A549 (cell line): ENCODE measurements around the gene ADAMTS2. TPM values are rescaled to one million over a fixed set of nuclear protein-coding genes. Genes with fewer than 3 reads are reported as not detected.

Experiments used
- ATAC-seq, 2 experiments: fragments of 200-7000 bp in 1 of 2; fragments of >200 bp in 1 of 2; cut with Nextera tagmentation in 1 of 2; cut with Tn5 transposase in 1 of 2; 3 replicates each; pipeline versions ENCODE4 v1.8.0 to v1.9.1; 2018 to 2020; ENCODE audit warnings: mild to moderate bottlenecking in 1 of 2, moderate library complexity in 1 of 2
- CTCF ChIA-PET: fragments of 300-600 bp; sonication (Branson Sonifier 250); formaldehyde crosslinking; extraction: SDS; loops from one replicate; lab custom pipeline; 2021; ENCODE audit warnings: antibody characterized with exemption, inconsistent platforms; lab: Yijun Ruan, JAX
- POLR2A ChIA-PET: fragments of 350-600 bp; formaldehyde crosslinking; extraction: SDS; loops from one replicate; lab custom pipeline; 2021; ENCODE audit warnings: antibody characterized with exemption, inconsistent platforms; lab: Yijun Ruan, JAX
- DNase-seq, 2 experiments: peaks; one replicate each; pipeline versions ENCODE4 v3.0.0 to v3.0.0-alpha.2; 2011 to 2016; ENCODE audit warnings: low read depth in 1 of 2, low spot score in 1 of 2
- FAIRE-seq: peaks from 2 replicates; lab custom pipeline; 2011; peaks lifted over from hg19 to GRCh38; lab: Jason Lieb, UNC
- H3K27ac ChIP-seq, 2 experiments: fragments of >200 bp; sonication (Bioruptor Twin); formaldehyde crosslinking; 3 replicates each; pipeline ENCODE4 v1.5.1; 2016 to 2017
- H3K4me1 ChIP-seq: fragments of >200 bp; sonication (Bioruptor Twin); formaldehyde crosslinking; 3 replicates; pipeline ENCODE4 v1.6.1; 2016
- H3K4me2 ChIP-seq: fragments of >200 bp; sonication (Bioruptor Twin); formaldehyde crosslinking; 3 replicates; pipeline ENCODE4 v1.6.1; 2016
- H3K4me3 ChIP-seq: fragments of >200 bp; sonication (Bioruptor Twin); formaldehyde crosslinking; 3 replicates; pipeline ENCODE4 v1.5.1; 2016
- H3K9me3 ChIP-seq: fragments of >200 bp; sonication (Bioruptor Twin); formaldehyde crosslinking; 3 replicates; pipeline ENCODE4 v1.6.1; 2016
- BCL3 ChIP-seq: fragments of >200 bp; sonication (Bioruptor Twin); formaldehyde crosslinking; IDR thresholded peaks from 3 replicates; pipeline ENCODE4 v1.6.1; 2016
- CBX2 ChIP-seq: fragments of 200-600 bp; sonication (generic); IDR thresholded peaks from 2 replicates; pipeline ENCODE4 v1.6.1; 2016; ENCODE audit warnings: low read depth, mild to moderate bottlenecking, borderline replicate concordance
- CBX8 ChIP-seq: fragments of 200-600 bp; sonication (generic); IDR thresholded peaks from 2 replicates; pipeline ENCODE4 v1.6.1; 2016
- CHD2 ChIP-seq: fragments of 150-350 bp; IDR thresholded peaks from 2 replicates; pipeline ENCODE4 v1.6.1; 2014; ENCODE audit warnings: low read length; ENCODE audit not compliant: partially characterized antibody
- CHD4 ChIP-seq: fragments of 200-600 bp; sonication (generic); IDR thresholded peaks from 2 replicates; pipeline ENCODE4 v1.6.1; 2016; ENCODE audit warnings: antibody characterized with exemption, mild to moderate bottlenecking, borderline replicate concordance
- EHMT2 ChIP-seq: fragments of 200-600 bp; sonication (generic); IDR thresholded peaks from 2 replicates; pipeline ENCODE4 v1.6.1; 2016; ENCODE audit warnings: antibody characterized with exemption, low read depth, mild to moderate bottlenecking, moderate library complexity
- ESRRA ChIP-seq: fragments of 150-350 bp; IDR thresholded peaks from 2 replicates; pipeline ENCODE4 v1.6.1; 2014; ENCODE audit warnings: mild to moderate bottlenecking, low read length, borderline replicate concordance
- FOSL2 ChIP-seq, 2 experiments: fragments of 450-650 bp in 1 of 2; fragments of >200 bp in 1 of 2; sonication (Bioruptor Twin) in 1 of 2; formaldehyde crosslinking; IDR thresholded peaks; 2 replicates each; pipeline versions ENCODE4 v1.5.0 to v1.6.1; 2016 to 2020; ENCODE audit warnings: mild to moderate bottlenecking in 1 of 2, moderate library complexity in 1 of 2
- GATA3 ChIP-seq: IDR thresholded peaks from 2 replicates; pipeline ENCODE4 v1.6.1; 2012; ENCODE audit warnings: borderline replicate concordance
- HOXB5 ChIP-seq: fragments of 250-450 bp; sonication (Bioruptor Pico); IDR thresholded peaks from 2 replicates; pipeline ENCODE4 v1.5.0; 2020; ENCODE audit warnings: mild to moderate bottlenecking, moderate library complexity
- JUN ChIP-seq, 2 experiments: fragments of >200 bp; sonication (Bioruptor Twin); formaldehyde crosslinking; IDR thresholded peaks; 2 replicates in 1 of 2; 3 replicates in 1 of 2; pipeline ENCODE4 v1.6.1; 2016 to 2017
- KDM5A ChIP-seq: fragments of 200-600 bp; sonication (generic); IDR thresholded peaks from 2 replicates; pipeline ENCODE4 v1.6.1; 2016; ENCODE audit warnings: antibody characterized with exemption, mild to moderate bottlenecking
- MAFK ChIP-seq: fragments of 450-650 bp; IDR thresholded peaks from 2 replicates; pipeline ENCODE4 v1.6.1; 2014; ENCODE audit not compliant: partially characterized antibody
- MYC ChIP-seq: IDR thresholded peaks from 2 replicates; pipeline ENCODE4 v1.6.1; 2012; ENCODE audit warnings: mild to moderate bottlenecking, inconsistent platforms, low read length, improper control_type of control experiment, borderline replicate concordance
- POLR2A ChIP-seq: IDR thresholded peaks from 2 replicates; pipeline ENCODE4 v1.6.1; 2012; ENCODE audit warnings: mild to moderate bottlenecking, low read length
- RCOR1 ChIP-seq: fragments of 150-350 bp; IDR thresholded peaks from 2 replicates; pipeline ENCODE4 v1.6.1; 2014; ENCODE audit warnings: antibody characterized with exemption, low read length, low read depth
- RFX5 ChIP-seq: fragments of 450-650 bp; IDR thresholded peaks from 2 replicates; pipeline ENCODE4 v1.7.1; 2014; ENCODE audit warnings: antibody characterized with exemption, mild to moderate bottlenecking, moderate library complexity
- SREBF2 ChIP-seq: fragments of 450-650 bp; IDR thresholded peaks from 2 replicates; pipeline ENCODE4 v1.6.1; 2014; ENCODE audit warnings: mild to moderate bottlenecking, moderate library complexity
- TP53 ChIP-seq: fragments of 250-450 bp; sonication (Bioruptor Pico); IDR thresholded peaks from 2 replicates; pipeline ENCODE4 v1.5.0; 2021; ENCODE audit warnings: mild to moderate bottlenecking, moderate library complexity
- USF2 ChIP-seq: fragments of 450-650 bp; IDR thresholded peaks from 2 replicates; pipeline ENCODE4 v1.6.1; 2014; ENCODE audit warnings: antibody characterized with exemption
- ZFP36 ChIP-seq: fragments of 450-650 bp; IDR thresholded peaks from 2 replicates; pipeline ENCODE4 v1.6.1; 2014; ENCODE audit warnings: borderline replicate concordance; ENCODE audit not compliant: partially characterized antibody
- ZSCAN20 ChIP-seq: fragments of 250-450 bp; sonication (Bioruptor Pico); IDR thresholded peaks from 2 replicates; pipeline ENCODE4 v1.8.0; 2022; ENCODE audit warnings: mild to moderate bottlenecking, moderate library complexity
- WGBS: methylation state at CpG from one replicate; pipeline ENCODE4 v1.1.6; 2017; ENCODE audit errors: missing lambda C conversion rate; 5-methylcytosine and 5-hydroxymethylcytosine counted together
- polyA plus RNA-seq, 4 experiments: library from polyadenylated mRNA; depleted of rRNA in 3 of 4; stranded (reverse); fragments of >200 nt; fragmentation: RNase III in 1 of 4; extraction: RNeasy Plus Mini Kit Qiagen cat#74134 plus additional on column Dnase treatment in 1 of 4; gene quantifications; 2 replicates in 3 of 4; 3 replicates in 1 of 4; pipeline ENCODE4 v1.2.3, GENCODE V29; 2011 to 2017
- TF ChIP-seq, protein P1 (sequence below): fragments of 150-350 bp; IDR thresholded peaks from 2 replicates; pipeline ENCODE4 v1.6.1; 2014; ENCODE audit warnings: low read depth, mild to moderate bottlenecking, low read length
- TF ChIP-seq, protein P2 (sequence below): IDR thresholded peaks from 2 replicates; pipeline ENCODE4 v1.6.1; 2012

ADAMTS2 gene
- polyA plus RNA-seq, 2 of the 4 experiments (the other 2 are of a cell fraction): not detected

GRCh38 chr5:179214678-179215077 lies 130.6 kb downstream of the ADAMTS2 start:
- CTCF ChIA-PET: no interaction called here

GRCh38 chr5:179212870-179213269 lies 132.4 kb downstream of the ADAMTS2 start:
- ATAC-seq: no peak
- no peak for FAIRE-seq
- ChIA-PET CTCF (no interaction called here), POLR2A (no interaction called here)
- 41% methylated on average over 7 of the region's 10 CpGs for WGBS
- Histone ChIP-seq H3K9me3 (peaks cover 7% of the 10 kb centered on the region; the same call in 2 of the 3 replicates), H3K27ac (no peak overlapping the region), H3K4me1 (no peaks in the 10 kb centered on the region), H3K4me2 (no peak overlapping the region), H3K4me3 (no peak overlapping the region)
- no peak for DNase-seq
- TF ChIP-seq SREBF2 (no peak), CBX2 (no peak), GATA3 (no peak)

More at GRCh38 chr5:179214678-179215077, 130.6 kb downstream of the ADAMTS2 start:
- Histone ChIP-seq H3K4me3 (no peak overlapping the region), H3K4me2 (no peak overlapping the region), H3K27ac (no peak overlapping the region), H3K4me1 (no peaks in the 10 kb centered on the region), H3K9me3 (peaks cover 7% of the 10 kb centered on the region; the same call in 1 of the 3 replicates)
- no peak for DNase-seq
- no peak for FAIRE-seq
- TF ChIP-seq CHD2: no peak
- TF ChIP-seq ZSCAN20 (CRISPR knock-in tag): no peak
- no peak for TF ChIP-seq POLR2A
- TF ChIP-seq KDM5A: no peak
- TF ChIP-seq RCOR1: no peak
- TF ChIP-seq HOXB5: no peak
- TF ChIP-seq BCL3: no peak
- TF ChIP-seq MYC: no peak
- no peak for TF ChIP-seq EHMT2
- no peak for ATAC-seq
- POLR2A ChIA-PET: no interaction called here
- WGBS: 83% methylated on average over 7 of the region's 7 CpGs

DNA sequence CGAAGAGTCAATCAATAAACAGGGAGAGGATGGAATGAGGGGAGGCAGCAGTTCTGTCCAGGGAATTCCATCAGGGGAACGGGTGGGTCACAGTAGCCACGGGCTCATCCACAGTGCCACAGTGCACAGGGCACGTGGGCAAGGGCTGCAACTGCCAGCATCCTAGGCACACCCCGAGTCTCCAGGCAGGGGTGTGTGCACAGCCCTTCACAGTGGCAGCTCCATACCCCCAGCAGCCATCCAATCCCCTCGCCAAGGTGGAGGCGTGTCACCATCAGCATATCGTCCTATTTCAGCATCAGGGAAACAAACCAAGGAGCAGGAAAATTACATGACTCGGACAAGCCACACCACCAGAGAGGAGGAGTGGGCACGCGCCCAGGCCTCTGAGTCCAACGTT lies 133.6 kb downstream of the ADAMTS2 start:
- WGBS: 38% methylated on average over 12 of the region's 12 CpGs
- Histone ChIP-seq H3K27ac (no peak overlapping the region), H3K9me3 (peaks cover 7% of the 10 kb centered on the region; the same call in 2 of the 3 replicates), H3K4me1 (no peaks in the 10 kb centered on the region), H3K4me3 (no peak overlapping the region), H3K4me2 (no peak overlapping the region)
- POLR2A ChIA-PET: no interaction called here
- TF ChIP-seq GATA3 (no peak), CBX8 (no peak), USF2 (no peak), BCL3 (no peak), FOSL2 (IDR thresholded peaks at IDR 0.05) (no peak), FOSL2 (CRISPR knock-in tag; IDR thresholded peaks at IDR 0.05) (no peak), MAFK (no peak), CHD4 (no peak), ZFP36 (no peak), EHMT2 (no peak), ESRRA (no peak), TP53 (CRISPR knock-in tag) (no peak), POLR2A (no peak), RFX5 (no peak), JUN (IDR thresholded peaks at IDR 0.05) (no peak)
- TF ChIP-seq, protein P1, sequence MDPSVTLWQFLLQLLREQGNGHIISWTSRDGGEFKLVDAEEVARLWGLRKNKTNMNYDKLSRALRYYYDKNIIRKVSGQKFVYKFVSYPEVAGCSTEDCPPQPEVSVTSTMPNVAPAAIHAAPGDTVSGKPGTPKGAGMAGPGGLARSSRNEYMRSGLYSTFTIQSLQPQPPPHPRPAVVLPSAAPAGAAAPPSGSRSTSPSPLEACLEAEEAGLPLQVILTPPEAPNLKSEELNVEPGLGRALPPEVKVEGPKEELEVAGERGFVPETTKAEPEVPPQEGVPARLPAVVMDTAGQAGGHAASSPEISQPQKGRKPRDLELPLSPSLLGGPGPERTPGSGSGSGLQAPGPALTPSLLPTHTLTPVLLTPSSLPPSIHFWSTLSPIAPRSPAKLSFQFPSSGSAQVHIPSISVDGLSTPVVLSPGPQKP: no peak
- TF ChIP-seq, protein P2, sequence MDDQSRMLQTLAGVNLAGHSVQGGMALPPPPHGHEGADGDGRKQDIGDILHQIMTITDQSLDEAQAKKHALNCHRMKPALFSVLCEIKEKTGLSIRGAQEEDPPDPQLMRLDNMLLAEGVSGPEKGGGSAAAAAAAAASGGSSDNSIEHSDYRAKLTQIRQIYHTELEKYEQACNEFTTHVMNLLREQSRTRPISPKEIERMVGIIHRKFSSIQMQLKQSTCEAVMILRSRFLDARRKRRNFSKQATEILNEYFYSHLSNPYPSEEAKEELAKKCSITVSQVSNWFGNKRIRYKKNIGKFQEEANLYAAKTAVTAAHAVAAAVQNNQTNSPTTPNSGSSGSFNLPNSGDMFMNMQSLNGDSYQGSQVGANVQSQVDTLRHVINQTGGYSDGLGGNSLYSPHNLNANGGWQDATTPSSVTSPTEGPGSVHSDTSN: no peak
- FAIRE-seq (no peak), ATAC-seq (no peak), DNase-seq (no peak)
- CTCF ChIA-PET: interaction anchor here (0.6 kb wide), 1 partner anchor 40 kb away, joined by 3 read pairs; no protein-coding TSS in a partner anchor
